H1 (cell line): Measurements from ENCODE around the gene PIP4K2C. TPM values are rescaled to one million over a fixed set of nuclear protein-coding genes. Genes with fewer than 3 reads are reported as not detected.

Experiments used
- polyA plus RNA-seq, 7 experiments: library from polyadenylated mRNA; depleted of rRNA in 3 of 7; stranded (reverse) in 5 of 7; unstranded in 2 of 7; fragments of >200 nt in 5 of 7; fragments of 200-250 nt in 2 of 7; gene quantifications; 1 replicate in 5 of 7; 2 replicates in 1 of 7; 4 replicates in 1 of 7; pipeline versions ENCODE4 v1.2.1 to v1.2.3, GENCODE V29; 2011 to 2013; ENCODE audit warnings: missing spikeins in 2 of 7, mixed read lengths in 2 of 7
- total RNA-seq: library from RNA; stranded (reverse); fragmentation: NEBNext Ultra II Directional; extraction: Animal tissue kit (Norgen Biotek cat#: 25700); gene quantifications from 2 replicates; pipeline ENCODE4 v1.2.1, GENCODE V29; 2021
- TF ChIP-seq, protein P1 (sequence below): fragments of 300-600 bp; sonication (generic); IDR thresholded peaks from 2 replicates; pipeline ENCODE4 v1.7.1; 2012; ENCODE audit warnings: low read length, moderate library complexity, mild to moderate bottlenecking, inconsistent platforms; ENCODE audit not compliant: insufficient replicate concordance

The PIP4K2C gene
- total and polyA plus RNA-seq, 2 of the 8 experiments (the other 6 are each of a cell fraction or from before 2014, with no cell fraction given): 25.0 to 27.1 TPM

GRCh38 chr12:57600395-57600794, 9.4 kb downstream of the PIP4K2C start (continued):
- TF ChIP-seq, protein P1, sequence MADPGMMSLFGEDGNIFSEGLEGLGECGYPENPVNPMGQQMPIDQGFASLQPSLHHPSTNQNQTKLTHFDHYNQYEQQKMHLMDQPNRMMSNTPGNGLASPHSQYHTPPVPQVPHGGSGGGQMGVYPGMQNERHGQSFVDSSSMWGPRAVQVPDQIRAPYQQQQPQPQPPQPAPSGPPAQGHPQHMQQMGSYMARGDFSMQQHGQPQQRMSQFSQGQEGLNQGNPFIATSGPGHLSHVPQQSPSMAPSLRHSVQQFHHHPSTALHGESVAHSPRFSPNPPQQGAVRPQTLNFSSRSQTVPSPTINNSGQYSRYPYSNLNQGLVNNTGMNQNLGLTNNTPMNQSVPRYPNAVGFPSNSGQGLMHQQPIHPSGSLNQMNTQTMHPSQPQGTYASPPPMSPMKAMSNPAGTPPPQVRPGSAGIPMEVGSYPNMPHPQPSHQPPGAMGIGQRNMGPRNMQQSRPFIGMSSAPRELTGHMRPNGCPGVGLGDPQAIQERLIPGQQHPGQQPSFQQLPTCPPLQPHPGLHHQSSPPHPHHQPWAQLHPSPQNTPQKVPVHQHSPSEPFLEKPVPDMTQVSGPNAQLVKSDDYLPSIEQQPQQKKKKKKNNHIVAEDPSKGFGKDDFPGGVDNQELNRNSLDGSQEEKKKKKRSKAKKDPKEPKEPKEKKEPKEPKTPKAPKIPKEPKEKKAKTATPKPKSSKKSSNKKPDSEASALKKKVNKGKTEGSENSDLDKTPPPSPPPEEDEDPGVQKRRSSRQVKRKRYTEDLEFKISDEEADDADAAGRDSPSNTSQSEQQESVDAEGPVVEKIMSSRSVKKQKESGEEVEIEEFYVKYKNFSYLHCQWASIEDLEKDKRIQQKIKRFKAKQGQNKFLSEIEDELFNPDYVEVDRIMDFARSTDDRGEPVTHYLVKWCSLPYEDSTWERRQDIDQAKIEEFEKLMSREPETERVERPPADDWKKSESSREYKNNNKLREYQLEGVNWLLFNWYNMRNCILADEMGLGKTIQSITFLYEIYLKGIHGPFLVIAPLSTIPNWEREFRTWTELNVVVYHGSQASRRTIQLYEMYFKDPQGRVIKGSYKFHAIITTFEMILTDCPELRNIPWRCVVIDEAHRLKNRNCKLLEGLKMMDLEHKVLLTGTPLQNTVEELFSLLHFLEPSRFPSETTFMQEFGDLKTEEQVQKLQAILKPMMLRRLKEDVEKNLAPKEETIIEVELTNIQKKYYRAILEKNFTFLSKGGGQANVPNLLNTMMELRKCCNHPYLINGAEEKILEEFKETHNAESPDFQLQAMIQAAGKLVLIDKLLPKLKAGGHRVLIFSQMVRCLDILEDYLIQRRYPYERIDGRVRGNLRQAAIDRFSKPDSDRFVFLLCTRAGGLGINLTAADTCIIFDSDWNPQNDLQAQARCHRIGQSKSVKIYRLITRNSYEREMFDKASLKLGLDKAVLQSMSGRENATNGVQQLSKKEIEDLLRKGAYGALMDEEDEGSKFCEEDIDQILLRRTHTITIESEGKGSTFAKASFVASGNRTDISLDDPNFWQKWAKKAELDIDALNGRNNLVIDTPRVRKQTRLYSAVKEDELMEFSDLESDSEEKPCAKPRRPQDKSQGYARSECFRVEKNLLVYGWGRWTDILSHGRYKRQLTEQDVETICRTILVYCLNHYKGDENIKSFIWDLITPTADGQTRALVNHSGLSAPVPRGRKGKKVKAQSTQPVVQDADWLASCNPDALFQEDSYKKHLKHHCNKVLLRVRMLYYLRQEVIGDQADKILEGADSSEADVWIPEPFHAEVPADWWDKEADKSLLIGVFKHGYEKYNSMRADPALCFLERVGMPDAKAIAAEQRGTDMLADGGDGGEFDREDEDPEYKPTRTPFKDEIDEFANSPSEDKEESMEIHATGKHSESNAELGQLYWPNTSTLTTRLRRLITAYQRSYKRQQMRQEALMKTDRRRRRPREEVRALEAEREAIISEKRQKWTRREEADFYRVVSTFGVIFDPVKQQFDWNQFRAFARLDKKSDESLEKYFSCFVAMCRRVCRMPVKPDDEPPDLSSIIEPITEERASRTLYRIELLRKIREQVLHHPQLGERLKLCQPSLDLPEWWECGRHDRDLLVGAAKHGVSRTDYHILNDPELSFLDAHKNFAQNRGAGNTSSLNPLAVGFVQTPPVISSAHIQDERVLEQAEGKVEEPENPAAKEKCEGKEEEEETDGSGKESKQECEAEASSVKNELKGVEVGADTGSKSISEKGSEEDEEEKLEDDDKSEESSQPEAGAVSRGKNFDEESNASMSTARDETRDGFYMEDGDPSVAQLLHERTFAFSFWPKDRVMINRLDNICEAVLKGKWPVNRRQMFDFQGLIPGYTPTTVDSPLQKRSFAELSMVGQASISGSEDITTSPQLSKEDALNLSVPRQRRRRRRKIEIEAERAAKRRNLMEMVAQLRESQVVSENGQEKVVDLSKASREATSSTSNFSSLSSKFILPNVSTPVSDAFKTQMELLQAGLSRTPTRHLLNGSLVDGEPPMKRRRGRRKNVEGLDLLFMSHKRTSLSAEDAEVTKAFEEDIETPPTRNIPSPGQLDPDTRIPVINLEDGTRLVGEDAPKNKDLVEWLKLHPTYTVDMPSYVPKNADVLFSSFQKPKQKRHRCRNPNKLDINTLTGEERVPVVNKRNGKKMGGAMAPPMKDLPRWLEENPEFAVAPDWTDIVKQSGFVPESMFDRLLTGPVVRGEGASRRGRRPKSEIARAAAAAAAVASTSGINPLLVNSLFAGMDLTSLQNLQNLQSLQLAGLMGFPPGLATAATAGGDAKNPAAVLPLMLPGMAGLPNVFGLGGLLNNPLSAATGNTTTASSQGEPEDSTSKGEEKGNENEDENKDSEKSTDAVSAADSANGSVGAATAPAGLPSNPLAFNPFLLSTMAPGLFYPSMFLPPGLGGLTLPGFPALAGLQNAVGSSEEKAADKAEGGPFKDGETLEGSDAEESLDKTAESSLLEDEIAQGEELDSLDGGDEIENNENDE: no peak
